ENCODE data around the gene LTBP4. TPM values are rescaled to one million over a fixed set of nuclear protein-coding genes. Genes with fewer than 3 reads are reported as not detected.
A peak's percentile ranks its signal among the peaks of the same experiment; 100 is the strongest.
"Not testable (repeated sequence)": the region's sequence is repeated elsewhere in the genome, so short reads cannot be mapped to it uniquely, and the experiment has no call there.

LTBP4 gene
- total and polyA plus RNA-seq, 12 donors: 114 to 263 (median 234) TPM

GRCh38 chr19:40561947-40562346 is 39.2 kb upstream of the LTBP4 start:
- intact Hi-C loops (cut with DNase I): no loop called here
- H3K4me3 ChIP-seq: no peak overlapping the region
- DNase-seq (no peak), ATAC-seq (no peak)
- 68 to 77% methylated on average over 4 of the region's 4 CpGs for WGBS, 2 donors
- TF ChIP-seq CTCF (IDR thresholded peaks at IDR 0.05): no peak
- H3K36me3 ChIP-seq: no peaks in the 10 kb centered on the region
- peaks cover 6 to 49% (median 40%) of the 10 kb centered on the region in 7 donors for H3K27me3 ChIP-seq
- H3K4me1 ChIP-seq: no peaks in the 10 kb centered on the region
- no peak overlapping the region for H3K27ac ChIP-seq
- no peaks in the 10 kb centered on the region for H3K9me3 ChIP-seq

- H3K9me3 ChIP-seq; H3K4me3 ChIP-seq; ATAC-seq; H3K27ac ChIP-seq; intact Hi-C loops (cut with DNase I); H3K36me3 ChIP-seq; DNase-seq: not testable (repeated sequence)
- H3K27me3 ChIP-seq: peaks cover 6 to 71% (median 58%) of the 10 kb centered on the region in 7 donors
- peaks cover 4 to 11% (median 8%) of the 10 kb centered on the region in 9 donors for H3K4me1 ChIP-seq
- 88 to 95% methylated on average over 1 of the region's 1 CpG for WGBS, 2 donors
Observed at GRCh38 chr19:40564535-40564934, 36.6 kb upstream of the LTBP4 start.

- peaks cover 6 to 71% (median 55%) of the 10 kb centered on the region in 7 donors for H3K27me3 ChIP-seq
- ATAC-seq: no peak
Observed at GRCh38 chr19:40565355-40565754, 35.8 kb upstream of the LTBP4 start.

GRCh38 chr19:40565910-40566495 is 35.2 kb upstream of the LTBP4 start:
- Histone ChIP-seq H3K27ac (no peak overlapping the region), H3K36me3 (no peaks in the 10 kb centered on the region), H3K4me1 (peaks cover 4 to 16% (median 10%) of the 10 kb centered on the region in 9 donors), H3K27me3 (peaks cover 6 to 69% (median 52%) of the 10 kb centered on the region in 7 donors), H3K9me3 (no peaks in the 10 kb centered on the region), H3K4me3 (no peak overlapping the region)
- DNase-seq (no peak), ATAC-seq (no peak)
- intact Hi-C loops (cut with DNase I): no loop called here
- WGBS, 2 donors: 61 to 66% methylated on average over 14 of the region's 14 CpGs
- TF ChIP-seq CTCF (IDR thresholded peaks at IDR 0.05): no peak

More at GRCh38 chr19:40565355-40565754, 35.8 kb upstream of the LTBP4 start:
- intact Hi-C loops (cut with DNase I): no loop called here
- no peak for DNase-seq
- Histone ChIP-seq H3K4me1 (peaks cover 4 to 16% (median 10%) of the 10 kb centered on the region in 9 donors), H3K4me3 (no peak overlapping the region), H3K36me3 (no peaks in the 10 kb centered on the region), H3K9me3 (no peaks in the 10 kb centered on the region), H3K27ac (no peak overlapping the region)
- no peak for TF ChIP-seq CTCF (IDR thresholded peaks at IDR 0.05)
- WGBS, 2 donors: 67 to 81% methylated on average over 7 of the region's 7 CpGs

GRCh38 chr19:40567040-40567749 is 34.0 kb upstream of the LTBP4 start:
- peaks cover 6 to 60% (median 48%) of the 10 kb centered on the region in 7 donors for H3K27me3 ChIP-seq

More at GRCh38 chr19:40567040-40567749, 34.0 kb upstream of the LTBP4 start:
- no peak for TF ChIP-seq CTCF (IDR thresholded peaks at IDR 0.05)
- no peak for DNase-seq
- H3K27ac ChIP-seq: no peak overlapping the region
- no peaks in the 10 kb centered on the region for H3K36me3 ChIP-seq
- peaks cover 4 to 16% (median 10%) of the 10 kb centered on the region in 9 donors for H3K4me1 ChIP-seq
- intact Hi-C loops (cut with DNase I): no loop called here
- 28 to 30% methylated on average over 20 of the region's 20 CpGs for WGBS, 2 donors
- no peaks in the 10 kb centered on the region for H3K9me3 ChIP-seq
- H3K4me3 ChIP-seq: peak overlapping the region in 9 of 10 donors; percentile 8 to 43 (median 30)
- no peak for ATAC-seq

Data from heart right ventricle (tissue), 16 donors.